GM12878 (cell line): Measurements from ENCODE around the gene ERMARD. TPM values are rescaled to one million over a fixed set of nuclear protein-coding genes. Genes with fewer than 3 reads are reported as not detected.

Source experiments
- ATAC-seq: fragments of 200-7000 bp; cut with Tn5 transposase; 3 replicates; pipeline ENCODE4 v1.9.1; 2020; ENCODE audit warnings: mild to moderate bottlenecking, moderate library complexity
- BruUV-seq: library from RNA; stranded (reverse); fragments of 400-500 nt; replicated peaks from 2 replicates; lab custom pipeline; 2021; lab: Mats Ljungman, UMichigan
- CTCF ChIA-PET: fragments of 300-600 bp; sonication (Branson Sonifier 250); formaldehyde crosslinking; extraction: SDS; loops from one replicate; lab custom pipeline; 2021; ENCODE audit warnings: inconsistent platforms; lab: Yijun Ruan, JAX
- POLR2A ChIA-PET: fragments of 350-600 bp; formaldehyde crosslinking; extraction: SDS; loops from one replicate; lab custom pipeline; 2021; ENCODE audit warnings: inconsistent platforms; lab: Charles Lee
- RAD21 ChIA-PET: fragments of 300-600 bp; sonication (Branson Sonifier 250); formaldehyde crosslinking; loops from one replicate; lab custom pipeline; 2023; ENCODE audit warnings: antibody characterized with exemption; ENCODE audit not compliant: unreplicated experiment; lab: Charles Lee
- SMC1A ChIA-PET: fragments of 300-600 bp; sonication (Branson Sonifier 250); formaldehyde crosslinking; loops from one replicate; lab custom pipeline; 2023; ENCODE audit not compliant: unreplicated experiment, uncharacterized antibody; lab: Charles Lee
- DNase-seq: peaks from one replicate; pipeline ENCODE4 v3.0.0-alpha.2; 2011; ENCODE audit warnings: low read depth, low spot score
- FAIRE-seq: peaks from 3 replicates; lab custom pipeline; 2011; peaks lifted over from hg19 to GRCh38; lab: Jason Lieb, UNC
- H2AFZ ChIP-seq: 2 replicates; pipeline ENCODE4 v1.6.0; 2011; ENCODE audit warnings: low read depth, low read length, control low read depth; ENCODE audit not compliant: control insufficient read depth
- H3K27ac ChIP-seq: 2 replicates; pipeline ENCODE4 v1.5.1; 2011; ENCODE audit warnings: control low read depth; ENCODE audit not compliant: control insufficient read depth, insufficient read depth
- H3K27me3 ChIP-seq, 2 experiments: replicated peaks in 1 of 2; 2 replicates each; pipeline versions ENCODE4 v1.6.0 to v1.6.1; 2011; ENCODE audit warnings: low read length in 1 of 2; ENCODE audit not compliant: control insufficient read depth in 2 of 2, insufficient read depth in 2 of 2
- H3K36me3 ChIP-seq, 2 experiments: 2 replicates each; pipeline ENCODE4 v1.5.1; 2011; ENCODE audit warnings: low read length in 1 of 2; ENCODE audit not compliant: control insufficient read depth in 2 of 2, insufficient read depth in 2 of 2
- H3K4me1 ChIP-seq: 2 replicates; pipeline ENCODE4 v1.6.1; 2011; ENCODE audit warnings: mild to moderate bottlenecking, low read length, moderate library complexity, mixed read lengths; ENCODE audit not compliant: control insufficient read depth, insufficient read depth
- H3K4me2 ChIP-seq: 2 replicates; pipeline ENCODE4 v1.6.0; 2011; ENCODE audit warnings: control low read depth; ENCODE audit not compliant: control insufficient read depth, insufficient read depth
- H3K4me3 ChIP-seq: fragments of 200-600 bp; sonication (generic); 2 replicates; pipeline ENCODE4 v1.5.1; 2016
- H3K79me2 ChIP-seq: 2 replicates; pipeline ENCODE4 v1.6.0; 2011; ENCODE audit warnings: low read length; ENCODE audit not compliant: control insufficient read depth, insufficient read depth
- H3K9ac ChIP-seq: 2 replicates; pipeline ENCODE4 v1.8.0; 2011; ENCODE audit warnings: low read length, control low read depth, mixed read lengths; ENCODE audit not compliant: control insufficient read depth, insufficient read depth
- H3K9me3 ChIP-seq: replicated peaks from 3 replicates; pipeline ENCODE4 v1.5.1; 2011; ENCODE audit warnings: mild to moderate bottlenecking, low read length; ENCODE audit not compliant: control insufficient read depth, insufficient read depth
- H4K20me1 ChIP-seq: 2 replicates; pipeline ENCODE4 v1.6.0; 2011; ENCODE audit not compliant: control insufficient read depth, insufficient read depth
- BHLHE40 ChIP-seq, 2 experiments: fragments of 450-650 bp in 1 of 2; IDR thresholded peaks; 2 replicates each; pipeline ENCODE4 v1.6.1; 2011 to 2017; ENCODE audit warnings: low read depth in 2 of 2, borderline replicate concordance in 1 of 2, improper control_type of control experiment in 1 of 2, low read length in 1 of 2, mild to moderate bottlenecking in 1 of 2
- CEBPB ChIP-seq, 2 experiments: fragments of 150-350 bp in 1 of 2; IDR thresholded peaks; 2 replicates each; pipeline ENCODE4 v1.6.1; 2012 to 2014; ENCODE audit warnings: low read depth in 2 of 2, low read length in 2 of 2, borderline replicate concordance in 1 of 2, inconsistent platforms in 1 of 2
- CEBPZ ChIP-seq: fragments of 150-350 bp; IDR thresholded peaks from 2 replicates; pipeline ENCODE4 v1.6.1; 2016; ENCODE audit warnings: low read depth, low read length
- DPF2 ChIP-seq: fragments of 450-650 bp; IDR thresholded peaks from 2 replicates; pipeline ENCODE4 v1.6.1; 2017; ENCODE audit warnings: mild to moderate bottlenecking
- E2F8 ChIP-seq: fragments of 450-650 bp; IDR thresholded peaks from 2 replicates; pipeline ENCODE4 v1.6.1; 2018; ENCODE audit warnings: mild to moderate bottlenecking, low read depth, moderate library complexity; ENCODE audit not compliant: partially characterized antibody
- HCFC1 ChIP-seq: fragments of 150-350 bp; IDR thresholded peaks from 2 replicates; pipeline ENCODE4 v1.6.1; 2014; ENCODE audit warnings: low read length
- IKZF1 ChIP-seq: fragments of 450-650 bp; conservative IDR thresholded peaks from 2 replicates; pipeline ENCODE4 v1.6.1; 2017; ENCODE audit warnings: antibody characterized with exemption, mild to moderate bottlenecking
- IRF5 ChIP-seq: fragments of 450-650 bp; IDR thresholded peaks from 2 replicates; pipeline ENCODE4 v1.6.1; 2017; ENCODE audit warnings: borderline replicate concordance
- LARP7 ChIP-seq: fragments of 450-650 bp; IDR thresholded peaks from 2 replicates; pipeline ENCODE4 v1.6.1; 2017; ENCODE audit warnings: mild to moderate bottlenecking
- MTA2 ChIP-seq: fragments of 450-650 bp; IDR thresholded peaks from 2 replicates; pipeline ENCODE4 v1.6.1; 2016; ENCODE audit warnings: low read depth, mild to moderate bottlenecking, moderate library complexity
- MXI1 ChIP-seq: fragments of 150-350 bp; IDR thresholded peaks from 2 replicates; pipeline ENCODE4 v1.6.1; 2011; ENCODE audit warnings: low read depth, mild to moderate bottlenecking, inconsistent platforms, low read length, improper control_type of control experiment
- NR2F1 ChIP-seq: fragments of 450-650 bp; conservative IDR thresholded peaks from 2 replicates; pipeline ENCODE4 v1.6.1; 2017; ENCODE audit warnings: mild to moderate bottlenecking
- RBBP5 ChIP-seq: fragments of 200-600 bp; sonication (generic); conservative IDR thresholded peaks from 2 replicates; pipeline ENCODE4 v1.6.1; 2016
- TCF3 ChIP-seq: IDR thresholded peaks from 2 replicates; pipeline ENCODE4 v1.6.1; 2012; ENCODE audit warnings: low read depth, mild to moderate bottlenecking, low read length, borderline replicate concordance; ENCODE audit not compliant: insufficient read depth
- ZNF217 ChIP-seq: fragments of 450-650 bp; IDR thresholded peaks from 2 replicates; pipeline ENCODE4 v1.6.1; 2017; ENCODE audit warnings: antibody characterized with exemption, mild to moderate bottlenecking
- whole genome bisulfite sequencing: methylation state at CpG from one replicate; pipeline ENCODE4 v1.1.6; 2016; ENCODE audit warnings: low lambda C conversion rate; ENCODE audit not compliant: insufficient replicate concordance, insufficient coverage; ENCODE audit errors: missing lambda C conversion rate; 5-methylcytosine and 5-hydroxymethylcytosine counted together
- in situ Hi-C: fragments of 300-500 bp; cut with MboI; formaldehyde crosslinking; loops from 9 replicates; pipeline ENCODE4 v1.14.3; 2018; ENCODE audit warnings: mixed read lengths
- intact Hi-C: fragments of 100-400 bp; cut with micrococcal nuclease; formaldehyde crosslinking; loops from one replicate; pipeline ENCODE4 v1.14.2; 2022; ENCODE audit not compliant: unreplicated experiment
- polyA plus RNA-seq, 11 experiments: library from polyadenylated mRNA; depleted of rRNA in 4 of 11; unstranded in 6 of 11; stranded (reverse) in 5 of 11; fragments of >200 nt; fragmentation: Nextera tagmentation in 4 of 11; fragmentation: Illumina TruSeq in 1 of 11; extraction: Ambion mirVana in 4 of 11; extraction: Trizol in 1 of 11; gene quantifications; 1 replicate in 1 of 11; 2 replicates in 10 of 11; pipeline versions ENCODE4 v1.2.1 to v1.2.3, GENCODE V29; 2011 to 2016; ENCODE audit warnings: inconsistent platforms in 2 of 11, missing spikeins in 2 of 11, low read depth in 1 of 11
- total RNA-seq, 4 experiments: library from RNA; depleted of rRNA in 3 of 4; stranded (reverse); fragments of >200 nt in 3 of 4; fragmentation: Illumina TruSeq in 1 of 4; extraction: Trizol in 1 of 4; gene quantifications; 2 replicates each; pipeline versions ENCODE4 v1.2.1 to v1.2.3, GENCODE V29; 2013 to 2021

The ERMARD gene
- total and polyA plus RNA-seq, 10 of the 15 experiments (the other 5 are each of a cell fraction or from before 2014, with no cell fraction given) = 24.4 to 63.3 (median 34.1) TPM

GRCh38 chr6:169723200-169723909 is 28.1 kb upstream of the ERMARD start:
- Histone ChIP-seq H3K4me3 (peak overlapping the region; percentile 85), H3K4me1 (peaks cover 5% of the 10 kb centered on the region), H3K4me2 (peak overlapping the region; percentile 99), H2AFZ (peak overlapping the region; percentile 55), H3K79me2 (peaks cover 40% of the 10 kb centered on the region), H3K27me3 (no peaks in the 10 kb centered on the region), H3K9me3 (no peaks in the 10 kb centered on the region), H3K36me3 (no peaks in the 10 kb centered on the region; a peak in 1 of 4 replicates), H4K20me1 (no peaks in the 10 kb centered on the region), H3K27ac (peak overlapping the region; percentile 38), H3K9ac (peak overlapping the region; percentile 76)
- ChIA-PET CTCF (interaction anchor here (1.8 kb wide), 1 partner anchor 19 kb away, joined by 6 read pairs; no protein-coding TSS in a partner anchor), POLR2A (interaction anchor here (1.0 to 3.2 kb wide), 2 partner anchors 20 to 28 kb away, joined by 4 to 32 read pairs; partner anchors contain the start of genes C6orf120, DYNLT2, ERMARD and WDR27), SMC1A (interaction anchor here (0.7 to 2.5 kb wide), 4 partner anchors 13 to 27 kb away, joined by 3 to 14 read pairs (median 8); partner anchors contain the start of genes C6orf120 and WDR27), RAD21 (interaction anchor here (0.7 to 1.1 kb wide), 2 partner anchors 13 to 22 kb away, joined by 3 read pairs; partner anchors contain the start of genes C6orf120 and WDR27)
- FAIRE-seq (peak; percentile 7), DNase-seq (no peak), ATAC-seq (peak; percentile 62)
- in situ Hi-C loops (no loop called here), intact Hi-C loops (loop anchor here (10.0 kb wide), 1 partner anchor 581 kb away; the partner anchor contains the start of gene FAM120B)
- no TSS peak for BruUV-seq
- WGBS = under 1% methylated on average over 64 of the region's 70 CpGs
- TF ChIP-seq CEBPB (IDR thresholded peaks at IDR 0.05; ENCODE audit: borderline replicate concordance in 1 of 2, low read depth in 2 of 2, low read length in 2 of 2) = no peak
- no peak for TF ChIP-seq E2F8
- peak; percentile 71 for TF ChIP-seq LARP7
- no peak for TF ChIP-seq TCF3
- TF ChIP-seq RBBP5 = no peak
- no peak for TF ChIP-seq CEBPZ
- peak in 1 of 2 experiments; percentile 33; a peak in 1 of 4 replicates for TF ChIP-seq BHLHE40 (IDR thresholded peaks at IDR 0.05; ENCODE audit: borderline replicate concordance in 1 of 2, low read depth in 2 of 2, low read length in 1 of 2)
- TF ChIP-seq IRF5 = no peak
- TF ChIP-seq NR2F1 = peak; percentile 61
- TF ChIP-seq MTA2 = peak; percentile 23; the same call in 1 of the 2 replicates
- no peak for TF ChIP-seq HCFC1
- TF ChIP-seq ZNF217 = 0 out of 2 replicates have a peak, but pooled peaks have one; percentile 21
- TF ChIP-seq DPF2 = peak; percentile 45
- peak; percentile 61; the same call in 1 of the 2 replicates for TF ChIP-seq MXI1
- TF ChIP-seq IKZF1 = 0 out of 2 replicates have a peak, but pooled peaks have one; percentile 72
